HCT116 (cell line): ENCODE measurements around the gene PIK3R1.

Experiments used
- EGR1 ChIP-seq: IDR thresholded peaks from 2 replicates; pipeline ENCODE4 v1.6.1; 2012; ENCODE audit warnings: low read depth
- ELF1 ChIP-seq: IDR thresholded peaks from 2 replicates; pipeline ENCODE4 v1.6.1; 2012; ENCODE audit warnings: low read depth, borderline replicate concordance
- EZH2 ChIP-seq: fragments of 200-600 bp; sonication (generic); IDR thresholded peaks from 2 replicates; pipeline ENCODE4 v1.6.1; 2017; ENCODE audit warnings: antibody characterized with exemption, mixed run types
- EZH2phosphoT487 ChIP-seq: fragments of 200-600 bp; IDR thresholded peaks from 2 replicates; pipeline ENCODE4 v1.6.1; 2018; ENCODE audit warnings: antibody characterized with exemption, borderline replicate concordance
- POLR2A ChIP-seq: IDR thresholded peaks from 2 replicates; pipeline ENCODE4 v1.7.0; 2011; ENCODE audit warnings: borderline replicate concordance; ENCODE audit not compliant: insufficient read depth, insufficient read length; ENCODE audit errors: extremely low read depth
- POLR2AphosphoS5 ChIP-seq: IDR thresholded peaks from 2 replicates; pipeline ENCODE4 v1.6.1; 2011; ENCODE audit warnings: mild to moderate bottlenecking, low read depth, low read length, moderate library complexity
- RAD21 ChIP-seq: IDR thresholded peaks from 2 replicates; pipeline ENCODE4 v1.6.1; 2012; ENCODE audit warnings: low read depth, mild to moderate bottlenecking
- YY1 ChIP-seq: IDR thresholded peaks from 2 replicates; pipeline ENCODE4 v1.6.1; 2011; ENCODE audit warnings: low read length, low read depth, moderate library complexity, mild to moderate bottlenecking; ENCODE audit not compliant: insufficient replicate concordance; ENCODE audit errors: extremely low read depth
- ZNF274 ChIP-seq: fragments of 200-500 bp; sonication (Bioruptor generic); IDR thresholded peaks from 2 replicates; pipeline ENCODE4 v1.6.1; 2014; ENCODE audit warnings: mild to moderate bottlenecking, low read depth, low read length, inconsistent platforms
- TF ChIP-seq, protein P1 (sequence below), 3 experiments: fragments of 200-600 bp in 1 of 3; sonication (generic) in 1 of 3; IDR thresholded peaks in 2 of 3; conservative IDR thresholded peaks in 1 of 3; 2 replicates each; pipeline ENCODE4 v1.5.1; 2012 to 2017; ENCODE audit warnings: low read depth in 2 of 3, low read length in 2 of 3, antibody characterized with exemption in 1 of 3, borderline replicate concordance in 1 of 3, control low read depth in 1 of 3, mild to moderate bottlenecking in 1 of 3, mixed read lengths in 1 of 3, mixed run types in 1 of 3, moderate library complexity in 1 of 3; ENCODE audit not compliant: insufficient read depth in 1 of 3
- TF ChIP-seq, protein P2 (sequence below): IDR thresholded peaks from 2 replicates; pipeline ENCODE4 v1.6.1; 2012; ENCODE audit warnings: low read depth
- TF ChIP-seq, protein P3 (sequence below): IDR thresholded peaks from 2 replicates; pipeline ENCODE4 v1.6.1; 2012

- TF ChIP-seq, protein P1, sequence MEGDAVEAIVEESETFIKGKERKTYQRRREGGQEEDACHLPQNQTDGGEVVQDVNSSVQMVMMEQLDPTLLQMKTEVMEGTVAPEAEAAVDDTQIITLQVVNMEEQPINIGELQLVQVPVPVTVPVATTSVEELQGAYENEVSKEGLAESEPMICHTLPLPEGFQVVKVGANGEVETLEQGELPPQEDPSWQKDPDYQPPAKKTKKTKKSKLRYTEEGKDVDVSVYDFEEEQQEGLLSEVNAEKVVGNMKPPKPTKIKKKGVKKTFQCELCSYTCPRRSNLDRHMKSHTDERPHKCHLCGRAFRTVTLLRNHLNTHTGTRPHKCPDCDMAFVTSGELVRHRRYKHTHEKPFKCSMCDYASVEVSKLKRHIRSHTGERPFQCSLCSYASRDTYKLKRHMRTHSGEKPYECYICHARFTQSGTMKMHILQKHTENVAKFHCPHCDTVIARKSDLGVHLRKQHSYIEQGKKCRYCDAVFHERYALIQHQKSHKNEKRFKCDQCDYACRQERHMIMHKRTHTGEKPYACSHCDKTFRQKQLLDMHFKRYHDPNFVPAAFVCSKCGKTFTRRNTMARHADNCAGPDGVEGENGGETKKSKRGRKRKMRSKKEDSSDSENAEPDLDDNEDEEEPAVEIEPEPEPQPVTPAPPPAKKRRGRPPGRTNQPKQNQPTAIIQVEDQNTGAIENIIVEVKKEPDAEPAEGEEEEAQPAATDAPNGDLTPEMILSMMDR (IDR thresholded peaks at IDR 0.05 in 2 of 3, conservative IDR thresholded peaks at IDR 0.05 in 1 of 3; ENCODE audit: borderline replicate concordance in 1 of 3, insufficient read depth in 1 of 3, low read depth in 2 of 3, low read length in 2 of 3), result no peak
- no peak for TF ChIP-seq YY1
- no peak for TF ChIP-seq ELF1
- TF ChIP-seq, protein P2, sequence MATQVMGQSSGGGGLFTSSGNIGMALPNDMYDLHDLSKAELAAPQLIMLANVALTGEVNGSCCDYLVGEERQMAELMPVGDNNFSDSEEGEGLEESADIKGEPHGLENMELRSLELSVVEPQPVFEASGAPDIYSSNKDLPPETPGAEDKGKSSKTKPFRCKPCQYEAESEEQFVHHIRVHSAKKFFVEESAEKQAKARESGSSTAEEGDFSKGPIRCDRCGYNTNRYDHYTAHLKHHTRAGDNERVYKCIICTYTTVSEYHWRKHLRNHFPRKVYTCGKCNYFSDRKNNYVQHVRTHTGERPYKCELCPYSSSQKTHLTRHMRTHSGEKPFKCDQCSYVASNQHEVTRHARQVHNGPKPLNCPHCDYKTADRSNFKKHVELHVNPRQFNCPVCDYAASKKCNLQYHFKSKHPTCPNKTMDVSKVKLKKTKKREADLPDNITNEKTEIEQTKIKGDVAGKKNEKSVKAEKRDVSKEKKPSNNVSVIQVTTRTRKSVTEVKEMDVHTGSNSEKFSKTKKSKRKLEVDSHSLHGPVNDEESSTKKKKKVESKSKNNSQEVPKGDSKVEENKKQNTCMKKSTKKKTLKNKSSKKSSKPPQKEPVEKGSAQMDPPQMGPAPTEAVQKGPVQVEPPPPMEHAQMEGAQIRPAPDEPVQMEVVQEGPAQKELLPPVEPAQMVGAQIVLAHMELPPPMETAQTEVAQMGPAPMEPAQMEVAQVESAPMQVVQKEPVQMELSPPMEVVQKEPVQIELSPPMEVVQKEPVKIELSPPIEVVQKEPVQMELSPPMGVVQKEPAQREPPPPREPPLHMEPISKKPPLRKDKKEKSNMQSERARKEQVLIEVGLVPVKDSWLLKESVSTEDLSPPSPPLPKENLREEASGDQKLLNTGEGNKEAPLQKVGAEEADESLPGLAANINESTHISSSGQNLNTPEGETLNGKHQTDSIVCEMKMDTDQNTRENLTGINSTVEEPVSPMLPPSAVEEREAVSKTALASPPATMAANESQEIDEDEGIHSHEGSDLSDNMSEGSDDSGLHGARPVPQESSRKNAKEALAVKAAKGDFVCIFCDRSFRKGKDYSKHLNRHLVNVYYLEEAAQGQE, result no peak
- no peak for TF ChIP-seq POLR2A
- no peak for TF ChIP-seq ZNF274
- no peak for TF ChIP-seq RAD21
- TF ChIP-seq POLR2AphosphoS5, result no peak
- no peak for TF ChIP-seq EZH2
- no peak for TF ChIP-seq EZH2phosphoT487
- TF ChIP-seq, protein P3, sequence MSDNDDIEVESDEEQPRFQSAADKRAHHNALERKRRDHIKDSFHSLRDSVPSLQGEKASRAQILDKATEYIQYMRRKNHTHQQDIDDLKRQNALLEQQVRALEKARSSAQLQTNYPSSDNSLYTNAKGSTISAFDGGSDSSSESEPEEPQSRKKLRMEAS, result no peak
- no peak for TF ChIP-seq EGR1
These were observed 54.9 kb downstream of the PIK3R1 start for GRCh38 chr5:68270399-68270975.
